Measurements from ENCODE around the gene PRSS12.
"Not testable (repeated sequence)": the region's sequence is repeated elsewhere in the genome, so short reads cannot be mapped to it uniquely, and the experiment has no call there.

PRSS12 gene

GRCh38 chr4:118322831-118323502 is 29.8 kb downstream of the PRSS12 start:
- DNase-seq = no peak

GRCh38 chr4:118318931-118319330 is 33.9 kb downstream of the PRSS12 start:
- DNase-seq = no peak

- DNase-seq = no peak
Observed at GRCh38 chr4:118317691-118318090, 35.1 kb downstream of the PRSS12 start.

GRCh38 chr4:118314221-118314620 is 38.6 kb downstream of the PRSS12 start:
- no peak for DNase-seq

- DNase-seq = no peak
Observed at GRCh38 chr4:118313098-118313497, 39.7 kb downstream of the PRSS12 start.

GRCh38 chr4:118308306-118309030 is 44.3 kb downstream of the PRSS12 start:
- no peak for DNase-seq

GRCh38 chr4:118307643-118308042 is 45.2 kb downstream of the PRSS12 start:
- DNase-seq = no peak

GRCh38 chr4:118299619-118300018 is 53.2 kb downstream of the PRSS12 start:
- not testable (repeated sequence) for DNase-seq

- DNase-seq = no peak
Observed at GRCh38 chr4:118296729-118297128, 56.1 kb downstream of the PRSS12 start.

- no peak for DNase-seq
Observed at GRCh38 chr4:118290951-118291350, 61.9 kb downstream of the PRSS12 start.

- DNase-seq = no peak
Observed at GRCh38 chr4:118289794-118290193, 63.0 kb downstream of the PRSS12 start.

GRCh38 chr4:118287711-118288451 is 64.9 kb downstream of the PRSS12 start:
- no peak for DNase-seq

GRCh38 chr4:118286685-118287084 is 66.1 kb downstream of the PRSS12 start:
- no peak for DNase-seq

- no peak for DNase-seq
Observed at GRCh38 chr4:118285931-118286330, 66.9 kb downstream of the PRSS12 start.

- DNase-seq = no peak
Observed at GRCh38 chr4:118284169-118284568, 68.6 kb downstream of the PRSS12 start.

- no peak for DNase-seq
Observed at GRCh38 chr4:118282692-118283091, 70.1 kb downstream of the PRSS12 start.

- no peak for DNase-seq
Observed at GRCh38 chr4:118281611-118282442, 71.0 kb downstream of the PRSS12 start.

- peak; percentile 12 for DNase-seq
Observed at GRCh38 chr4:118280501-118281218, 72.1 kb downstream of the PRSS12 start.

- DNase-seq = no peak
Observed at GRCh38 chr4:118279920-118280432, 72.8 kb downstream of the PRSS12 start.

- no peak for DNase-seq
Observed at GRCh38 chr4:118279328-118279727, 73.5 kb downstream of the PRSS12 start.

GRCh38 chr4:118278473-118279274 is 74.1 kb downstream of the PRSS12 start:
- peak; percentile 96 for DNase-seq

Measured in effector CD8-positive, alpha-beta T cell (primary cell).